Ishikawa (cell line): Measurements from ENCODE around the gene NPC1.

Experiments
- CEBPB ChIP-seq: IDR thresholded peaks from 2 replicates; pipeline ENCODE4 v1.6.1; 2012
- CREB1 ChIP-seq: IDR thresholded peaks from 2 replicates; pipeline ENCODE4 v1.6.1; 2012; ENCODE audit warnings: low read depth
- EGR1 ChIP-seq: IDR thresholded peaks from 2 replicates; pipeline ENCODE4 v1.6.1; 2012
- EP300 ChIP-seq: IDR thresholded peaks from 2 replicates; pipeline ENCODE4 v1.6.1; 2012; ENCODE audit warnings: borderline replicate concordance

- TF ChIP-seq CEBPB: no peak
- no peak for TF ChIP-seq CREB1
- TF ChIP-seq EP300: no peak
- TF ChIP-seq EGR1: no peak
Observed at GRCh38 chr18:23545247-23545789, 41.0 kb downstream of the NPC1 start.
